Fibroblast of villous mesenchyme (primary cell): ENCODE results near the gene TEDC2. TPM values are rescaled to one million over a fixed set of nuclear protein-coding genes. Genes with fewer than 3 reads are reported as not detected.

Experiments used
- DNase-seq: peaks from one replicate; pipeline ENCODE4 v3.0.0-alpha.2; 2010; ENCODE audit warnings: low read depth
- H3K4me3 ChIP-seq: 2 replicates; pipeline ENCODE4 v1.5.1; 2011; ENCODE audit warnings: low read depth, mild to moderate bottlenecking, low read length
- total RNA-seq: library from RNA; depleted of rRNA; stranded (reverse); fragments of >200 nt; gene quantifications from 2 replicates; pipeline ENCODE4 v1.2.3, GENCODE V29; 2012
- TF ChIP-seq, protein P1 (sequence below): IDR thresholded peaks from 2 replicates; pipeline ENCODE4 v1.5.1; 2012; ENCODE audit warnings: low read depth, mild to moderate bottlenecking, low read length; ENCODE audit not compliant: insufficient read depth

The TEDC2 gene
- total RNA-seq, 1 donor: 6.9 TPM

DNA sequence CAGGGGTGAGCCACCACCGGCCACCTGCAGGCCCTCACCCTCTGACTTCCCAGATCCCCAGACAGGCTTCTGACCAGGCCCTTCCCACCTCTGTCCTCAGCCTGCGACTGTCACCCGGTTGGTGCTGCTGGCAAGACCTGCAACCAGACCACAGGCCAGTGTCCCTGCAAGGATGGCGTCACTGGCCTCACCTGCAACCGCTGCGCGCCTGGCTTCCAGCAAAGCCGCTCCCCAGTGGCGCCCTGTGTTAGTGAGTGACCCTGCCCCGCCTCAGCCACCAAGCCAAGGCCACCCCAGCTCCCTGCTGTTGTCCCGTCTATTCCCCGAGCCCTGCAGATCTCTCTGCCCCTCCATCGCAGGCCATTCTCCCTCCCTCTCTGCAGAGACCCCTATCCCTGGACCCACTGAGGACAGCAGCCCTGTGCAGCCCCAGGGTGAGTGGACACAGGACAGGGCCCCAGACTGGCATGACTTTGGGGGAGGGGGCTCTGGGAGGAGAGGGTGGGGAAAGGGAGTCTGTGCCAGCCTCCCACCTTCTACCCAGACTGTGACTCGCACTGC lies 13.1 kb downstream of the TEDC2 start:
- DNase-seq: no peak
- no peak overlapping the region for H3K4me3 ChIP-seq
- TF ChIP-seq, protein P1, sequence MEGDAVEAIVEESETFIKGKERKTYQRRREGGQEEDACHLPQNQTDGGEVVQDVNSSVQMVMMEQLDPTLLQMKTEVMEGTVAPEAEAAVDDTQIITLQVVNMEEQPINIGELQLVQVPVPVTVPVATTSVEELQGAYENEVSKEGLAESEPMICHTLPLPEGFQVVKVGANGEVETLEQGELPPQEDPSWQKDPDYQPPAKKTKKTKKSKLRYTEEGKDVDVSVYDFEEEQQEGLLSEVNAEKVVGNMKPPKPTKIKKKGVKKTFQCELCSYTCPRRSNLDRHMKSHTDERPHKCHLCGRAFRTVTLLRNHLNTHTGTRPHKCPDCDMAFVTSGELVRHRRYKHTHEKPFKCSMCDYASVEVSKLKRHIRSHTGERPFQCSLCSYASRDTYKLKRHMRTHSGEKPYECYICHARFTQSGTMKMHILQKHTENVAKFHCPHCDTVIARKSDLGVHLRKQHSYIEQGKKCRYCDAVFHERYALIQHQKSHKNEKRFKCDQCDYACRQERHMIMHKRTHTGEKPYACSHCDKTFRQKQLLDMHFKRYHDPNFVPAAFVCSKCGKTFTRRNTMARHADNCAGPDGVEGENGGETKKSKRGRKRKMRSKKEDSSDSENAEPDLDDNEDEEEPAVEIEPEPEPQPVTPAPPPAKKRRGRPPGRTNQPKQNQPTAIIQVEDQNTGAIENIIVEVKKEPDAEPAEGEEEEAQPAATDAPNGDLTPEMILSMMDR: no peak

DNA sequence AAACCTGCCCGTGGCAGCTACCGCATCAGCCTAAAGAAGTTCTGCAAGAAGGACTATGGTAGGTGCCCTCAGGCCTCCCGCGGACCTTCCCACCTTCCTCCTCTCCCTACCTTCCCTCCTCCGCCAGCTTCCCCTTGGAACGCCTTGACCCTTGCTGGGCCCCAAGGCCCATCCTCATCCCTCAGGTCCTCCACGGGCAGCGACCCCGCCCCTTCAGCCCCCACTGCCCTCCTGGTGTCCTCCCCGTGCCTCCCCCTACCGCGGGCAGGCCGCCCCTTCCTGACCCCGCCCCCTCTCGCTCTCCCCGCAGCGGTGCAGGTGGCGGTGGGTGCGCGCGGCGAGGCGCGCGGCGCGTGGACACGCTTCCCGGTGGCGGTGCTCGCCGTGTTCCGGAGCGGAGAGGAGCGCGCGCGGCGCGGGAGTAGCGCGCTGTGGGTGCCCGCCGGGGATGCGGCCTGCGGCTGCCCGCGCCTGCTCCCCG lies 13.6 kb downstream of the TEDC2 start:
- no peak for DNase-seq
- TF ChIP-seq, protein P1: no peak
- peak overlapping the region; percentile 35 for H3K4me3 ChIP-seq

DNA sequence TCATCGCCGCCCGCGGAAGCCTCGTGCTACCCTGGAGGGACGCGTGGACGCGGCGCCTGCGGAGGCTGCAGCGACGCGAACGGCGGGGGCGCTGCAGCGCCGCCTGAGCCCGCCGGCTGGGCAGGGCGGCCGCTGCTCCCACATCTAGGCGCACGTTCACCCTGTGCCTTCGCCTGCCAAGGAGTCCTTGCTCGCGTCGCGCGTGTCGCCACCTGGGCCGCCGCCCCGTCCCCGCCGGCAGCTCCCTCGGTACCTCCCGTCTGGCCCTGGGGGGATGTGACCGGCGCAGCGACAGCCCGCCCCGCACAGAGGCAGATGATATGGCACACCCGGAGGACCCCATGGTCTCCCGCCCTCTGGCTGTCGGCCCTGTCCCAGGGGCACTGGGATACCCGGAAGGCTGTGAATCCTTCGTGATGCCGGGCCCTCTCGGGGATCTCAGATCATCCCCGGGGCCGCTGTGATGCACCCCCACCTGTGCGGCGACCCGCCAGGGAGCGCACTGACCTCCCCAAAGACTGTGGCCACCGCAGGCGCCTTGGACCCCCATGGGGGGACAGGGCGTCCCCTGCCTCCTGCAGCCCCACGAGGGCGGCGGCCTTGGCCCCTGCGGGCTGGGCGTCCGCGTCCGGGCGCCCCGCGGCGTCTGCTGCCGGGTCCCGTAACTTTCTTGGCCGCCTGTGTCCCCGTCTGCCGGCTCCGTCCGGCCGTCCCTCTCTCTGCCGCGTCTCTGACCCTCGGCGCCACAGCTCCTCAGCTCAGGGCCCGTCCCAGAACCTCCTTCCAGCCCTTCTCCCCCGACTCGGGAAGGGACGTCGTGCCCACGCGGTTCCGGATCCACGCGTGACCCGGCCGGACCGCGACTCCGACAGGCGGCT lies 14.3 kb downstream of the TEDC2 start:
- peak; percentile 44 for DNase-seq
- peak overlapping the region; percentile 71 for H3K4me3 ChIP-seq
- TF ChIP-seq, protein P1: peak; percentile 16

DNA sequence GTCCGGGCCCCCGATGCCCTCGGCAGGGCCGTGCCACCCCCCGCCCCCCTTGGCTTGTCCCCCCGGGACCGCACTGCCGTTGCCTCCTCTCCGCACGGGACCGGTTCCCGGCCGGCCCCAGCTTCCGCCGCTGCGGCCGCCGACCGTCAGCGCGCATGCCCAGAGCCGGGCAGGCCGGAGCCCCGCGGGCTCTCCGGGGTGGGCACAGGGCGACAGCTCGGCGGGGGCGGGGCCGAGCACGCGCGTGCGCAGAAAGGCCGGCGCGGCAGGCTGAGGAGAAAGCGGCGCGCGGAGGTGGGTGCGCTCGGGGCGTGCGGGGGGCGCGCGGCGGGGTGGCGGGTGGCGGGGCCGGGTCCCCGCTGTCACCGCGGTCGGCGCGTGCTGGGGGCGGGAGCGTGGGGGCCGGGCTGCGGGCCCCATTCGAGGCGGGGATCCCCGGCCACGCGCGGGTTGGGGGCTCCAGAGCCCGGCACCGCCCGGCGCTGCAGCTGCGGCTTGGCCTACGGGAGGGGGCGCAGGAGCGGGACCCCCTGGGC lies 15.0 kb downstream of the TEDC2 start, which contains the start of gene TBC1D24:
Gene TBC1D24 (plus strand): TSS at position 251 of the 536 bp plus-strand sequence. CDS start 21,022 bp downstream, outside the sequence.
- peak; percentile 83 for DNase-seq
- H3K4me3 ChIP-seq: peak within 1 kb of the TSS; percentile 71
- TF ChIP-seq, protein P1: no peak

DNA sequence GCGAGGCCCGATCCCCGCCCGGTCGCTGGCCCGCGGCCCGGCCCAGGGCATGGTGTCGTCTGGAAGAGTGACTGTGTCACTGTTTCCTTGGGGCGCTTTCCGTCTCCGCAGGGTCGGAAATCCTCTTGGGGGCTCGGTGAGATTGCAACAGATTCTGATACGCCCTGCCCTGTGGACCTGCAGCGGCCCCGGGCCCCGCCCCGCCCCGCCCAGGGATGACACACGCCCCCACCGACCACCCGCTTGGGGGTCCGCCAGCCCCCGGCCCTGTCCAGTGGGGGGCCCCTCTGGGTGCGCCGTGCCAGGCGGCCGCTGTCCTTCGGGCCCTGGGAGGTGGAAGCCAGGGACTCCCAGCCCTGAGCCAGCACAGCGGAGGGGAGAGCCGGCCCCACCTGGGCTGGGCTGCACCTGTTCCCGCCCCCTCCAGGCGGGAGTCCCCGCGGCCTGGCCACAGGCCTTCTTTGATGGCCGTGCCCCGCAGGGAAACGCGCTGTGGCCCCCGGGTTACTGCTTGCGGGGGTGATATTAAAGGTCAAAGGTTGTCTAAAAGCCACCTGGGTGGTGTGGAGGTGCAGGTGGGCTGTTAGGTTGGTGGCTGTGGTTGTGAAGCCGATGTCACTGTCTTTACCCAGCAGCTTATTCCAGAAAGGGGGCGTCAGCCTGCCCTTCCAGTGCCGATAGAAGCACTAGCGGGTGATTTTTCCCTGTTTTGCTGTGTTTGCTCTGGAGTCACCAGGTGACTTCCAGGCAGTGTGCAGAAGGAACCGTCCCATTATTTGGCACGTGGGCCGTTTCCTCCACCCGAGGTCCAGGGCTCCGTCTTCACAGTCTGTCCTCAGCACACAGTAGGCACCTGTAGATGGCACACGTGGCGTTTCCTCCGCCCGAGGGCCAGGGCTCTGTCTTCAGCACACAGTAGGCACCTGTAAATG lies 15.8 kb downstream of the TEDC2 start:
- H3K4me3 ChIP-seq: peak overlapping the region; percentile 59
- TF ChIP-seq, protein P1: no peak
- no peak for DNase-seq

DNA sequence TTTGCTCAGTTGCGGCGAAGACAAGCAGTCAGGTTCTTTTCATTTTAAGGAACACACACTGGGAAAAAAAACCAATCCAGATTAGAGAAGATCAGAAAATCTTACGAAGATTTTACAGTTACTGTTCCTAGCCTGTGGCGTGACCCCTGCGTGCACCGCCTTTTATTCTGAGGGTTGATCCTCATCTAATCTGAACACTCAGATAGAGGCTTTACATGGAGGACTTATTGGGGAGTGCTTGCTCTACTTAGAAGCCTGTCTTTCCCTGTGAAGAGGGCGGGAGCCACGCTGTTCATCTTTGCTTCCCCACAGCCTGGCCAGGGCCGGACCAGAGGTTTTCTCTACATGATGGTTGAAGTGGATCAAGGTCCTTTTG lies 16.4 kb downstream of the TEDC2 start:
- TF ChIP-seq, protein P1: no peak
- no peak for DNase-seq
- H3K4me3 ChIP-seq: no peak overlapping the region
